Neuronal stem cell (in vitro differentiated cells): ENCODE data around the gene SLC39A11.

ENCODE experiments used
- DNase-seq: peaks from one replicate; pipeline ENCODE4 v3.0.0-alpha.2; 2013; ENCODE audit warnings: low spot score
- H2AFZ ChIP-seq: one replicate; pipeline ENCODE4 v1.6.1; 2013; ENCODE audit warnings: mild to moderate bottlenecking, low read length, inconsistent platforms
- H2AK5ac ChIP-seq: 2 replicates; pipeline ENCODE4 v1.6.1; 2013; ENCODE audit warnings: low read depth, mild to moderate bottlenecking, inconsistent platforms, low read length, moderate library complexity, mixed read lengths
- H2BK120ac ChIP-seq: 2 replicates; pipeline ENCODE4 v1.6.1; 2013; ENCODE audit warnings: low read depth, mild to moderate bottlenecking, inconsistent platforms, low read length, moderate library complexity, mixed read lengths
- H2BK12ac ChIP-seq: one replicate; pipeline ENCODE4 v1.6.1; 2013; ENCODE audit warnings: low read length, inconsistent platforms
- H2BK15ac ChIP-seq: 2 replicates; pipeline ENCODE4 v1.6.1; 2013; ENCODE audit warnings: mild to moderate bottlenecking, low read length, inconsistent platforms, mixed read lengths
- H2BK5ac ChIP-seq: one replicate; pipeline ENCODE4 v1.6.1; 2013; ENCODE audit warnings: inconsistent platforms, mild to moderate bottlenecking, low read length, moderate library complexity
- H3K14ac ChIP-seq: one replicate; pipeline ENCODE4 v1.6.1; 2013; ENCODE audit warnings: low read length, inconsistent platforms
- H3K18ac ChIP-seq: 2 replicates; pipeline ENCODE4 v1.6.1; 2013; ENCODE audit warnings: low read length, inconsistent platforms
- H3K23ac ChIP-seq: 2 replicates; pipeline ENCODE4 v1.6.1; 2013; ENCODE audit warnings: low read depth, mild to moderate bottlenecking, mixed read lengths, low read length, inconsistent platforms; ENCODE audit not compliant: poor library complexity
- H3K27ac ChIP-seq: replicated peaks from 3 replicates; pipeline ENCODE4 v1.5.1; 2013; ENCODE audit warnings: low read length, inconsistent platforms
- H3K27me3 ChIP-seq, 3 experiments: 2 replicates each; pipeline ENCODE4 v1.6.1; 2013; ENCODE audit warnings: low read length in 3 of 3, mild to moderate bottlenecking in 2 of 3, inconsistent platforms in 1 of 3, low read depth in 1 of 3, mixed read lengths in 1 of 3, moderate library complexity in 1 of 3; ENCODE audit not compliant: control insufficient read depth in 3 of 3, insufficient read depth in 3 of 3
- H3K36me3 ChIP-seq, 2 donors: replicated peaks in 1 of 2; 2 replicates each; pipeline ENCODE4 v1.6.1; 2013; ENCODE audit warnings: low read length in 2 of 2; ENCODE audit not compliant: control insufficient read depth in 2 of 2, insufficient read depth in 2 of 2
- H3K4ac ChIP-seq: 2 replicates; pipeline ENCODE4 v1.6.1; 2013; ENCODE audit warnings: inconsistent platforms, mild to moderate bottlenecking, low read length, moderate library complexity
- H3K4me1 ChIP-seq, 2 donors: 1 replicate in 1 of 2; 2 replicates in 1 of 2; pipeline ENCODE4 v1.6.1; 2013; ENCODE audit warnings: low read length in 2 of 2, low read depth in 1 of 2; ENCODE audit not compliant: control insufficient read depth in 2 of 2, insufficient read depth in 1 of 2
- H3K4me2 ChIP-seq: one replicate; pipeline ENCODE4 v1.6.1; 2013; ENCODE audit warnings: mild to moderate bottlenecking, low read length, inconsistent platforms; ENCODE audit not compliant: insufficient read depth, poor library complexity, severe bottlenecking
- H3K4me3 ChIP-seq, 2 donors: 2 replicates each; pipeline ENCODE4 v1.5.1; 2013; ENCODE audit warnings: low read length in 2 of 2, mild to moderate bottlenecking in 2 of 2, inconsistent platforms in 1 of 2, moderate library complexity in 1 of 2
- H3K79me1 ChIP-seq: one replicate; pipeline ENCODE4 v1.6.1; 2013; ENCODE audit warnings: low read depth, mild to moderate bottlenecking, inconsistent platforms, low read length, moderate library complexity
- H3K9ac ChIP-seq: one replicate; pipeline ENCODE4 v1.6.1; 2013; ENCODE audit warnings: mild to moderate bottlenecking, low read depth, low read length, inconsistent platforms; ENCODE audit not compliant: poor library complexity
- H3K9me3 ChIP-seq, 2 donors: replicated peaks in 1 of 2; 2 replicates each; pipeline versions ENCODE3 to v1.6.1; 2013; ENCODE audit warnings: low read length in 2 of 2, mild to moderate bottlenecking in 2 of 2, inconsistent platforms in 1 of 2, low read depth in 1 of 2, mixed read lengths in 1 of 2, moderate library complexity in 1 of 2; ENCODE audit not compliant: control insufficient read depth in 2 of 2, insufficient read depth in 1 of 2
- H4K8ac ChIP-seq: one replicate; pipeline ENCODE4 v1.6.1; 2013; ENCODE audit warnings: low read depth, mild to moderate bottlenecking, inconsistent platforms, low read length, moderate library complexity
- H4K91ac ChIP-seq: one replicate; pipeline ENCODE4 v1.6.1; 2013; ENCODE audit warnings: low read length, low read depth, mild to moderate bottlenecking, inconsistent platforms; ENCODE audit not compliant: poor library complexity
- WGBS, 2 donors: extraction: QIAGEN DNeasy Blood & Tissue Kit; methylation state at CpG; one replicate each; pipeline ENCODE4 v1.1.7; 2013; ENCODE audit warnings: missing lambda C conversion rate in 2 of 2, mixed read lengths in 1 of 2; ENCODE audit not compliant: insufficient read length in 2 of 2, insufficient replicate concordance in 1 of 2; ENCODE audit errors: extremely low coverage in 2 of 2; 5-methylcytosine and 5-hydroxymethylcytosine counted together

Gene SLC39A11

GRCh38 chr17:72890711-72891110, 201.8 kb downstream of the SLC39A11 start:
- H3K27ac ChIP-seq = no peak overlapping the region

DNA sequence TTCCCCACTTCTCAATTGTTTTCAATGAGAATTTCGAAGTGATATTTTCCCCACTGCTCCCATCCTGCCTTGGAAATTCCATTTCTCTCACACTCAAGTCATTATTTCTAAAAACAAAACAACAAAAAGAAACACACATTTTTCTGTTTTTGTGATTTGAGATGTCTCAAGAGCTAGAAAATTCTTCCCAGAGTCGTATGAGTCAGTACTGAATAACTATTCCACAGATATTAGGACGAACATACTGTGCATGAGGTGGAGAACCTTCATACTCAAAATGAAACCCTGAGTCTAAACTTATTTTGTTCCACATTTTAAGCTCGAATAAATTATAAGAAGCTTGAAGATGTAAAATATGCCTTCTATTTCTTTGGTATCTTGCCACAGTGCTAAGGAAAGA, 204.6 kb downstream of the SLC39A11 start:
- Histone ChIP-seq H2BK12ac (no peak overlapping the region), H3K79me1 (no peaks in the 10 kb centered on the region), H3K23ac (no peak overlapping the region), H2BK5ac (no peak overlapping the region), H2AFZ (no peak overlapping the region), H3K4ac (no peak overlapping the region), H2BK120ac (no peak overlapping the region), H2AK5ac (no peak overlapping the region), H3K4me1 (no peaks in the 10 kb centered on the region), H4K8ac (no peak overlapping the region), H3K4me2 (no peak overlapping the region), H3K14ac (no peak overlapping the region), H3K36me3 (no peaks in the 10 kb centered on the region), H3K27ac (no peak overlapping the region), H3K18ac (no peak overlapping the region), H3K27me3 (no peaks in the 10 kb centered on the region), H4K91ac (no peak overlapping the region), H3K4me3 (no peak overlapping the region), H3K9ac (no peak overlapping the region), H3K9me3 (no peaks in the 10 kb centered on the region), H2BK15ac (no peak overlapping the region)
- DNase-seq = no peak
- WGBS, 2 donors = no CpG with 5 or more reads among the region's 4 CpGs

More at GRCh38 chr17:72890711-72891110, 201.8 kb downstream of the SLC39A11 start:
- Histone ChIP-seq H3K4ac (no peak overlapping the region), H2AK5ac (no peak overlapping the region), H3K4me2 (no peak overlapping the region), H3K36me3 (no peaks in the 10 kb centered on the region), H2BK120ac (no peak overlapping the region), H3K9ac (no peak overlapping the region), H4K91ac (no peak overlapping the region), H3K4me1 (no peaks in the 10 kb centered on the region), H3K14ac (no peak overlapping the region), H2BK5ac (no peak overlapping the region), H2BK15ac (no peak overlapping the region), H3K18ac (no peak overlapping the region), H3K79me1 (no peaks in the 10 kb centered on the region), H3K9me3 (no peaks in the 10 kb centered on the region), H3K27me3 (no peaks in the 10 kb centered on the region), H4K8ac (no peak overlapping the region), H2AFZ (no peak overlapping the region), H3K23ac (no peak overlapping the region), H3K4me3 (no peak overlapping the region), H2BK12ac (no peak overlapping the region)
- no CpG with 5 or more reads among the region's 2 CpGs for WGBS, 2 donors
- DNase-seq = no peak

DNA sequence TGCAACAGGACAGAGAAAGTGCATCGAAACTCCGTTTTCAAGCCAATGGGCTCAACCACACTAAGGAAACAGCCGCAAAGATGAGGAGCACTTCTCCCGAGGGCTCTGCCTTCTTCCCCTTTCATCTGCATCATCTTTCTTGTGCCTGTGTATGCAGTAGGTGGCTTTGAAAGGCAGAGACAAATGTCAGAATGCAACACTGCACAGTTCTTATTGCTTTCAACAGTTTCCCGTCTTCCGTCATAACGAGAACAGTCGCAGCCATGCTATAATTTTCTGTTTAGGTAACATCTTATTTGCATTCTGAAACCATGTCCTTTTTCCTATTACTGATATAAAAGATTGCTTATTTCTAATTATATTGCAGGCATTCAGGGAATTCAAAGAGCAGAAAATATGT, 205.2 kb downstream of the SLC39A11 start:
- Histone ChIP-seq H3K18ac (no peak overlapping the region), H3K36me3 (no peaks in the 10 kb centered on the region), H3K23ac (no peak overlapping the region), H3K4ac (no peak overlapping the region), H3K9me3 (no peaks in the 10 kb centered on the region), H3K4me1 (no peaks in the 10 kb centered on the region), H3K27ac (no peak overlapping the region), H2BK12ac (no peak overlapping the region), H3K4me2 (no peak overlapping the region), H3K27me3 (no peaks in the 10 kb centered on the region), H2BK5ac (no peak overlapping the region), H2BK15ac (no peak overlapping the region), H3K14ac (no peak overlapping the region), H2AK5ac (no peak overlapping the region), H4K91ac (no peak overlapping the region), H3K4me3 (no peak overlapping the region), H4K8ac (no peak overlapping the region), H2AFZ (no peak overlapping the region), H3K9ac (no peak overlapping the region), H3K79me1 (no peaks in the 10 kb centered on the region), H2BK120ac (no peak overlapping the region)
- DNase-seq = no peak
- no CpG with 5 or more reads among the region's 8 CpGs for WGBS, 2 donors

GRCh38 chr17:72886622-72887021, 205.9 kb downstream of the SLC39A11 start:
- no peaks in the 10 kb centered on the region for H3K36me3 ChIP-seq
- H4K8ac ChIP-seq = no peak overlapping the region
- no peak overlapping the region for H4K91ac ChIP-seq
- H3K79me1 ChIP-seq = no peaks in the 10 kb centered on the region
- H2BK15ac ChIP-seq = no peak overlapping the region
- no peak overlapping the region for H2BK120ac ChIP-seq
- no peaks in the 10 kb centered on the region for H3K4me1 ChIP-seq
- H3K27me3 ChIP-seq = no peaks in the 10 kb centered on the region
- no peaks in the 10 kb centered on the region for H3K9me3 ChIP-seq
- no peak overlapping the region for H3K23ac ChIP-seq
- H3K14ac ChIP-seq = no peak overlapping the region
- no CpG with 5 or more reads among the region's 3 CpGs for whole genome bisulfite sequencing, 2 donors
- H2AK5ac ChIP-seq = no peak overlapping the region
- no peak overlapping the region for H3K18ac ChIP-seq
- H3K9ac ChIP-seq = no peak overlapping the region
- no peak overlapping the region for H2AFZ ChIP-seq
- no peak overlapping the region for H3K27ac ChIP-seq
- H3K4me2 ChIP-seq = no peak overlapping the region
- H2BK5ac ChIP-seq = no peak overlapping the region
- no peak for DNase-seq
- H2BK12ac ChIP-seq = no peak overlapping the region
- H3K4me3 ChIP-seq = no peak overlapping the region
- H3K4ac ChIP-seq = no peak overlapping the region
